SU-DHL-6 (cell line): ENCODE measurements around the gene ARHGAP22.

ENCODE experiments used
- H2AFZ ChIP-seq: fragments of 200-600 bp; sonication (generic); 2 replicates; pipeline ENCODE4 v1.6.1; 2014; ENCODE audit warnings: low read depth, mild to moderate bottlenecking, moderate library complexity, mixed read lengths, antibody characterized with exemption, low read length; ENCODE audit not compliant: severe bottlenecking
- H3F3A ChIP-seq: fragments of 200-600 bp; shearing (Covaris generic); 2 replicates; pipeline ENCODE4 v1.6.0; 2016; ENCODE audit warnings: antibody characterized with exemption, mild to moderate bottlenecking; ENCODE audit not compliant: insufficient read depth
- H3K27ac ChIP-seq: fragments of 200-600 bp; sonication (generic); 2 replicates; pipeline ENCODE4 v1.5.1; 2016; ENCODE audit warnings: low read depth, mild to moderate bottlenecking, low read length, moderate library complexity, mixed read lengths
- H3K27me3 ChIP-seq: fragments of 200-600 bp; sonication (generic), shearing (Covaris generic); 2 replicates; pipeline ENCODE4 v1.6.0; 2014; ENCODE audit warnings: mild to moderate bottlenecking, low read length
- H3K36me3 ChIP-seq: fragments of 200-600 bp; sonication (generic); 2 replicates; pipeline ENCODE4 v1.6.1; 2014; ENCODE audit warnings: mild to moderate bottlenecking, low read length, mixed read lengths
- H3K4me2 ChIP-seq: fragments of 300-600, 200-600 bp; shearing (Covaris generic), sonication (generic); 2 replicates; pipeline ENCODE4 v1.6.0; 2014; ENCODE audit warnings: low read length, low read depth, mild to moderate bottlenecking; ENCODE audit not compliant: poor library complexity, severe bottlenecking
- H3K4me3 ChIP-seq: fragments of 200-600 bp; sonication (generic); 2 replicates; pipeline ENCODE4 v1.5.1; 2014; ENCODE audit warnings: antibody characterized with exemption, low read length, mild to moderate bottlenecking, mixed read lengths; ENCODE audit not compliant: insufficient read depth, poor library complexity, severe bottlenecking
- H3K79me2 ChIP-seq: fragments of 200-600 bp; sonication (generic); 2 replicates; pipeline ENCODE4 v1.6.1; 2014; ENCODE audit warnings: mild to moderate bottlenecking, low read length, moderate library complexity; ENCODE audit not compliant: insufficient read depth
- H3K9ac ChIP-seq: fragments of 200-600 bp; sonication (generic); 2 replicates; pipeline ENCODE4 v1.7.0; 2014; ENCODE audit warnings: mild to moderate bottlenecking, low read length
- H3K9me2 ChIP-seq: fragments of 200-600 bp; sonication (generic); replicated peaks from 2 replicates; pipeline ENCODE4 v1.6.1; 2014; ENCODE audit warnings: low read length; ENCODE audit not compliant: insufficient read depth
- H3K9me3 ChIP-seq: fragments of 200-600 bp; sonication (generic); 2 replicates; pipeline ENCODE4 v1.6.1; 2014; ENCODE audit warnings: low read length, mixed read lengths; ENCODE audit not compliant: insufficient read depth
- H4K20me1 ChIP-seq: fragments of 200-600 bp; sonication (generic); 2 replicates; pipeline ENCODE4 v1.6.1; 2014; ENCODE audit warnings: low read depth, mild to moderate bottlenecking, antibody characterized with exemption, low read length, moderate library complexity, mixed read lengths
- EZH2phosphoT487 ChIP-seq: fragments of 200-600 bp; sonication (generic), shearing (Covaris generic); conservative IDR thresholded peaks from 2 replicates; pipeline ENCODE4 v1.6.1; 2018; ENCODE audit warnings: mild to moderate bottlenecking, antibody characterized with exemption, low read length, moderate library complexity, mixed read lengths
- TF ChIP-seq, protein P1 (sequence below): fragments of 200-600 bp; sonication (generic); IDR thresholded peaks from one replicate; pipeline ENCODE4 v1.5.1; 2017; ENCODE audit warnings: antibody characterized with exemption, mild to moderate bottlenecking, low read length, moderate library complexity; ENCODE audit not compliant: insufficient read depth, poor library complexity, severe bottlenecking

Gene ARHGAP22

DNA sequence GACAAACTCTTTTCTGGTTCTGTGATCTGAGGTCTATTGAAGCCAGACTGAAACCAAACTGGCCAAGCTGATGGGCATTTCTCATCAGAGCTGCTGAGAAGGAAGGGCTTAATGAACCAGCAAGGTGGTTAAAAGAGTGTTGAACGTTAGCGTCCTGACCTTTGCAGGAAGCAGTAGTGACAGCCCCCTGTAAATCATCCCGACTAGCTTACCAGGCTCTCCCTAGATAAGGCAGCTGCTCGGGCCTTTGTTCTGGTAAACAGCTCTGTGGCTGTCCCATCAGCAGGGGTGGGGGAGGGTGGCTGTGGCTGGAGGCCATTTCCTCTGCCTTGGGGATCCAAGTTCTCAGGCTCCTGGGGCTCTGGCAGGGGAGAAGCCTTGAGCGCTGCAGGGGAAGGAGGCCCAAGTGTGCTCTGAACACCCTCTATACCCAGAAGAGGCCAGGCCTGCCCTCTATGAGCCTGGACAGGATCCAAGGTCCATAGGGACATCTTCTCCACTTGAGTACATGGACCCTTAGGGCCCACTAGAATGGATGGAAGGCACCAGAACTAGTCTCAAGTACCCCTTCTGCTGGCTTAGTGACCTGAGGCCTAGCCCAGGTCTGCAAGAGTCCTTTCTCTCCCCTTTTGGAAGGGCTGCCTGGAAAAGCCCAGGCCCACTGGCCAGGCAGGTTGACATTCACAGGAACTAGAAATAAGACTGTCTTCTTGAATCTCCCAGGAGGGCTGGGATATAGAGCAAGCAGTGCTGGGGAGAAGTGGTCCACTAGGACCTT, 134.6 kb downstream of the ARHGAP22 start:
- H3K9ac ChIP-seq = no peak overlapping the region
- no peaks in the 10 kb centered on the region for H3K9me2 ChIP-seq
- no peaks in the 10 kb centered on the region for H3K9me3 ChIP-seq
- no peak overlapping the region for H3K4me2 ChIP-seq
- H4K20me1 ChIP-seq = no peaks in the 10 kb centered on the region
- H3K36me3 ChIP-seq = no peaks in the 10 kb centered on the region
- no peak overlapping the region for H3K27ac ChIP-seq
- no peak for TF ChIP-seq EZH2phosphoT487
- TF ChIP-seq, protein P1, sequence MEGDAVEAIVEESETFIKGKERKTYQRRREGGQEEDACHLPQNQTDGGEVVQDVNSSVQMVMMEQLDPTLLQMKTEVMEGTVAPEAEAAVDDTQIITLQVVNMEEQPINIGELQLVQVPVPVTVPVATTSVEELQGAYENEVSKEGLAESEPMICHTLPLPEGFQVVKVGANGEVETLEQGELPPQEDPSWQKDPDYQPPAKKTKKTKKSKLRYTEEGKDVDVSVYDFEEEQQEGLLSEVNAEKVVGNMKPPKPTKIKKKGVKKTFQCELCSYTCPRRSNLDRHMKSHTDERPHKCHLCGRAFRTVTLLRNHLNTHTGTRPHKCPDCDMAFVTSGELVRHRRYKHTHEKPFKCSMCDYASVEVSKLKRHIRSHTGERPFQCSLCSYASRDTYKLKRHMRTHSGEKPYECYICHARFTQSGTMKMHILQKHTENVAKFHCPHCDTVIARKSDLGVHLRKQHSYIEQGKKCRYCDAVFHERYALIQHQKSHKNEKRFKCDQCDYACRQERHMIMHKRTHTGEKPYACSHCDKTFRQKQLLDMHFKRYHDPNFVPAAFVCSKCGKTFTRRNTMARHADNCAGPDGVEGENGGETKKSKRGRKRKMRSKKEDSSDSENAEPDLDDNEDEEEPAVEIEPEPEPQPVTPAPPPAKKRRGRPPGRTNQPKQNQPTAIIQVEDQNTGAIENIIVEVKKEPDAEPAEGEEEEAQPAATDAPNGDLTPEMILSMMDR = no peak
- no peaks in the 10 kb centered on the region for H3K27me3 ChIP-seq
- H2AFZ ChIP-seq = no peak overlapping the region
- H3K4me3 ChIP-seq = no peak overlapping the region
- no peaks in the 10 kb centered on the region for H3F3A ChIP-seq
- H3K79me2 ChIP-seq = no peaks in the 10 kb centered on the region

DNA sequence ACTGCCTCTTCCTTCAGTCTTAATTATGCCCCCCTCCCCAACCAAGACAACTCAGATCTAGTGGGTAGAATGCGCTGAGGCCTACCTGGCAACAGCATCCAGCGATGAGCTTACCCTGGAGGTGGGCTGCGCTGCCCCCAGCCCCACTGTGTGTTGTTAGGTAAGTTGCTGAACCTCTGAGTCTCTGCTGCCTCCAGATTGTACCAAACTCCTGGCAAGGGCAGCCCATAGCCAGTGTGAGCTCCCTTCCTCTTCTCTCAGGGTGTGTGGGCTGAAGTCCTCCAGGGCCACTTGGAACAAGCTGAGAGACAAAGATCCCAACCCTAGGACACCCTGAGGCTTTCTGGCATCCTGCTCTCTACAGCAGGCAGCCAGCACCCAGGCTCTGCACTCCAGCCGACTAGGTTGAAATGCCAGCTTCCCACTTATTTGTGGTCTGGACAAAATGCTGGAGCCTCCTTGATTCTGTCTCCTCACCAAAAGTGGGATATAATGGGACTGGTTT, 135.3 kb downstream of the ARHGAP22 start:
- H2AFZ ChIP-seq = no peak overlapping the region
- no peak overlapping the region for H3K4me2 ChIP-seq
- H3K27me3 ChIP-seq = no peaks in the 10 kb centered on the region
- no peaks in the 10 kb centered on the region for H3F3A ChIP-seq
- no peaks in the 10 kb centered on the region for H3K9me2 ChIP-seq
- no peak overlapping the region for H3K9ac ChIP-seq
- no peak for TF ChIP-seq EZH2phosphoT487
- TF ChIP-seq, protein P1 = no peak
- no peak overlapping the region for H3K27ac ChIP-seq
- H3K79me2 ChIP-seq = no peaks in the 10 kb centered on the region
- H3K4me3 ChIP-seq = no peak overlapping the region
- H4K20me1 ChIP-seq = no peaks in the 10 kb centered on the region
- no peaks in the 10 kb centered on the region for H3K9me3 ChIP-seq
- no peaks in the 10 kb centered on the region for H3K36me3 ChIP-seq

DNA sequence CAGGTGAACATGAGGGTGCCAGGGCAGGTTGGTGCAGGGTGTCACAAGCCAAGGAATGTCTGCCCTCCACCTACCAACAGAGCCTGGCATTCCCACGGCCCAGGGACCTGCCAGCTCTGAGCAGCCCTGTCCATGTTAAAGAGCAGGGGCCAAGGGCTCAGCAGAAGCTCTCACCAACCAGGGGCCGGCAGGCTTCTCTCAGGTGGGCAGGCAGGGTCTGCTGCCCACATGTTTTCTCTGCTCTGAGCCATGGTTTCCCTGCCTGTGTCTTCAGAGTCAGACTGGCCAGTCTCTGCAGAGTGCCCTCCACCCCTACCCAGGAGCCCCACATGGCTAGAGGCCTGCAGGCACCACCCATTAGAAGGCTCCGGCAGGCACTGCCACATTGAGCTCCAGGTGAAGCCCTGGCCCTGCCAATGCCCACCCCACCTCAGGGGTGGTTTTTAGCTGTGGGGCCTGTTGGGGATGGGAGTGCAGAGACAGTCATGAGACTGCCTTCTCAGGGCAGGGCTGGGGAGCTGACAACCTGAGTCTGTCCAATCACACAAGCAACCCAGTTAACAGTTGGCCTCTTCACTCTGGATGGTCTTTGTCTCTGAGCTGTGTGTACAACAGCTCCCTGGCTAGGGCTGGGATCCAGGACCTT, 135.9 kb downstream of the ARHGAP22 start:
- H3K79me2 ChIP-seq = no peaks in the 10 kb centered on the region
- H3K4me2 ChIP-seq = no peak overlapping the region
- TF ChIP-seq, protein P1 = no peak
- TF ChIP-seq EZH2phosphoT487 = no peak
- no peaks in the 10 kb centered on the region for H3K9me2 ChIP-seq
- no peaks in the 10 kb centered on the region for H3F3A ChIP-seq
- H3K36me3 ChIP-seq = no peaks in the 10 kb centered on the region
- H3K9me3 ChIP-seq = no peaks in the 10 kb centered on the region
- H4K20me1 ChIP-seq = no peaks in the 10 kb centered on the region
- H3K9ac ChIP-seq = no peak overlapping the region
- H2AFZ ChIP-seq = no peak overlapping the region
- no peaks in the 10 kb centered on the region for H3K27me3 ChIP-seq
- H3K27ac ChIP-seq = no peak overlapping the region
- no peak overlapping the region for H3K4me3 ChIP-seq
